PC-3 (cell line): Measurements from ENCODE around the gene NIPAL4. TPM values are rescaled to one million over a fixed set of nuclear protein-coding genes. Genes with fewer than 3 reads are reported as not detected.

Experiments used
- ATAC-seq: fragments of 200-7000 bp; cut with Tn5 transposase; 2 replicates; pipeline ENCODE4 v1.9.1; 2020; ENCODE audit warnings: mild to moderate bottlenecking, moderate library complexity
- BruUV-seq: library from RNA; stranded (reverse); fragments of 400-500 nt; replicated peaks from 2 replicates; lab custom pipeline; 2021; lab: Mats Ljungman, UMichigan
- CTCF ChIA-PET: fragments of 300-600 bp; sonication (Branson Sonifier 250); formaldehyde crosslinking; loops from one replicate; lab custom pipeline; 2022; ENCODE audit warnings: antibody characterized with exemption; lab: Charles Lee
- POLR2A ChIA-PET: fragments of 300-600 bp; sonication (Branson Sonifier 250); formaldehyde crosslinking; loops from one replicate; lab custom pipeline; 2022; ENCODE audit warnings: antibody characterized with exemption; ENCODE audit not compliant: unreplicated experiment; lab: Charles Lee
- DNase-seq: peaks from one replicate; pipeline ENCODE4 v3.0.0-alpha.2; 2015
- H2AFZ ChIP-seq: fragments of 300-600 bp; sonication (generic); 2 replicates; pipeline ENCODE4 v1.6.0; 2016; ENCODE audit warnings: antibody characterized with exemption, low read length
- H3F3A ChIP-seq: fragments of 300-600 bp; sonication (generic); one replicate; pipeline ENCODE4 v1.6.0; 2017; ENCODE audit warnings: antibody characterized with exemption, low read length, control low read depth, mild to moderate bottlenecking; ENCODE audit not compliant: unreplicated experiment
- H3K27ac ChIP-seq: fragments of 300-600 bp; sonication (generic); 2 replicates; pipeline ENCODE4 v1.5.1; 2016; ENCODE audit warnings: mild to moderate bottlenecking, low read length
- H3K27me3 ChIP-seq: fragments of 300-600 bp; sonication (generic); 2 replicates; pipeline ENCODE4 v1.6.1; 2016; ENCODE audit warnings: low read length, mixed read lengths
- H3K36me3 ChIP-seq: fragments of 300-600 bp; sonication (generic); 2 replicates; pipeline ENCODE4 v1.6.1; 2016; ENCODE audit warnings: low read depth, mixed run types, low read length, mixed read lengths
- H3K4me1 ChIP-seq: fragments of 300-600 bp; sonication (generic); 2 replicates; pipeline ENCODE4 v1.5.1; 2016; ENCODE audit warnings: low read length; ENCODE audit not compliant: insufficient read depth
- H3K4me2 ChIP-seq: fragments of 300-600 bp; sonication (generic); 2 replicates; pipeline ENCODE4 v1.6.0; 2016; ENCODE audit warnings: low read length
- H3K4me3 ChIP-seq: fragments of 300-600 bp; sonication (generic); 2 replicates; pipeline ENCODE4 v1.5.1; 2016; ENCODE audit warnings: mild to moderate bottlenecking, low read length, mixed read lengths
- H3K79me2 ChIP-seq: fragments of 300-600 bp; sonication (generic); 2 replicates; pipeline ENCODE4 v1.6.1; 2017; ENCODE audit warnings: low read length, mixed read lengths
- H3K9ac ChIP-seq: fragments of 300-600 bp; sonication (generic); 2 replicates; pipeline ENCODE4 v1.6.0; 2016; ENCODE audit warnings: mild to moderate bottlenecking, low read length
- H3K9me2 ChIP-seq: fragments of 300-600 bp; sonication (generic); replicated peaks from 2 replicates; pipeline ENCODE4 v1.6.1; 2016; ENCODE audit warnings: mixed run types, low read length, mixed read lengths
- H3K9me3 ChIP-seq: fragments of 300-600 bp; sonication (generic); 2 replicates; pipeline ENCODE4 v1.6.1; 2016; ENCODE audit warnings: low read length, mixed read lengths
- H4K20me1 ChIP-seq: fragments of 300-600 bp; sonication (generic); 2 replicates; pipeline ENCODE4 v1.6.1; 2016; ENCODE audit warnings: low read length, mixed read lengths
- EZH2 ChIP-seq: fragments of 300-600 bp; sonication (generic); IDR thresholded peaks from one replicate; pipeline ENCODE4 v1.6.1; 2017; ENCODE audit warnings: antibody characterized with exemption, mild to moderate bottlenecking, low read length; ENCODE audit not compliant: unreplicated experiment
- EZH2phosphoT487 ChIP-seq: fragments of 300-600 bp; sonication (generic); IDR thresholded peaks from 2 replicates; pipeline ENCODE4 v1.6.1; 2018; ENCODE audit warnings: mild to moderate bottlenecking, antibody characterized with exemption, low read length, borderline replicate concordance
- intact Hi-C: fragments of 100-400 bp; cut with micrococcal nuclease; formaldehyde crosslinking; loops from 2 replicates; pipeline ENCODE4 v1.9.0; 2023
- total RNA-seq: library from RNA; depleted of rRNA; stranded (reverse); fragments of >200 nt; gene quantifications from 2 replicates; pipeline ENCODE4 v1.2.3, GENCODE V29; 2014
- TF ChIP-seq, protein P1 (sequence below): fragments of 300-600 bp; sonication (generic); conservative IDR thresholded peaks from 2 replicates; pipeline ENCODE4 v1.5.1; 2017; ENCODE audit warnings: antibody characterized with exemption, low read depth, mild to moderate bottlenecking, low read length

NIPAL4 gene
- total RNA-seq, 1 experiment from 2014 or later = 1.8 TPM

DNA sequence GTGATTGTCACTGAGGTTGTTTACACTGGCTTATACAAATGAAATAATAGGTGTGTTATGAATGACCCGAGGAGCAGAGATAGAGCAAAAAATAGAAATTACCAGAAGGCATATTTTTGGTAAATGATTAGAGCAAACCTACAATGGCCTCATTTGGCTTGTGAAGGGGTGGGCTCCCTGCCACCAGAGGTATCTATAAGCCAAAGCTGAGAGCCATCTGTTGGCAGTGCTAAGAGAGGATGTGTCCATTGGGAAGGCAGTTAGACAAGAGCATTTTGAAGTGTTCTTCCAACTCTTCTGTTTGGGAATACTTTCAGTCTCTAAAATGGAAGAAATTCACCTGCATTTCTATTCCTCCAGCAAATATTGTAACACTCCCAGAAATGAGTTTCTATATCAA is 10.6 kb downstream of the NIPAL4 start:
- Histone ChIP-seq H3K4me1 (peaks cover 18% of the 10 kb centered on the region), H4K20me1 (no peaks in the 10 kb centered on the region), H3F3A (no peaks in the 10 kb centered on the region), H3K27ac (0 out of 2 replicates have a peak overlapping the region, but pooled peaks have one; percentile 50), H3K79me2 (no peaks in the 10 kb centered on the region), H2AFZ (no peak overlapping the region), H3K36me3 (no peaks in the 10 kb centered on the region), H3K27me3 (no peaks in the 10 kb centered on the region), H3K9me3 (no peaks in the 10 kb centered on the region), H3K4me3 (no peak overlapping the region), H3K4me2 (peak overlapping the region; percentile 36; the same call in 1 of the 2 replicates), H3K9ac (no peak overlapping the region), H3K9me2 (no peaks in the 10 kb centered on the region)
- TF ChIP-seq, protein P1, sequence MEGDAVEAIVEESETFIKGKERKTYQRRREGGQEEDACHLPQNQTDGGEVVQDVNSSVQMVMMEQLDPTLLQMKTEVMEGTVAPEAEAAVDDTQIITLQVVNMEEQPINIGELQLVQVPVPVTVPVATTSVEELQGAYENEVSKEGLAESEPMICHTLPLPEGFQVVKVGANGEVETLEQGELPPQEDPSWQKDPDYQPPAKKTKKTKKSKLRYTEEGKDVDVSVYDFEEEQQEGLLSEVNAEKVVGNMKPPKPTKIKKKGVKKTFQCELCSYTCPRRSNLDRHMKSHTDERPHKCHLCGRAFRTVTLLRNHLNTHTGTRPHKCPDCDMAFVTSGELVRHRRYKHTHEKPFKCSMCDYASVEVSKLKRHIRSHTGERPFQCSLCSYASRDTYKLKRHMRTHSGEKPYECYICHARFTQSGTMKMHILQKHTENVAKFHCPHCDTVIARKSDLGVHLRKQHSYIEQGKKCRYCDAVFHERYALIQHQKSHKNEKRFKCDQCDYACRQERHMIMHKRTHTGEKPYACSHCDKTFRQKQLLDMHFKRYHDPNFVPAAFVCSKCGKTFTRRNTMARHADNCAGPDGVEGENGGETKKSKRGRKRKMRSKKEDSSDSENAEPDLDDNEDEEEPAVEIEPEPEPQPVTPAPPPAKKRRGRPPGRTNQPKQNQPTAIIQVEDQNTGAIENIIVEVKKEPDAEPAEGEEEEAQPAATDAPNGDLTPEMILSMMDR = 0 out of 2 replicates have a peak, but pooled peaks have one; percentile 15
- TF ChIP-seq EZH2 = no peak
- no TSS peak for BruUV-seq
- ATAC-seq (no peak), DNase-seq (no peak)
- CTCF ChIA-PET = interaction anchor here (0.7 to 3.1 kb wide), 3 partner anchors 38 to 144 kb away, joined by 3 to 32 read pairs (median 3); no protein-coding TSS in a partner anchor
- POLR2A ChIA-PET = no interaction called here
- intact Hi-C loops = loop anchor here (1.0 kb wide), 1 partner anchor 39 kb away; no protein-coding TSS in a partner anchor

DNA sequence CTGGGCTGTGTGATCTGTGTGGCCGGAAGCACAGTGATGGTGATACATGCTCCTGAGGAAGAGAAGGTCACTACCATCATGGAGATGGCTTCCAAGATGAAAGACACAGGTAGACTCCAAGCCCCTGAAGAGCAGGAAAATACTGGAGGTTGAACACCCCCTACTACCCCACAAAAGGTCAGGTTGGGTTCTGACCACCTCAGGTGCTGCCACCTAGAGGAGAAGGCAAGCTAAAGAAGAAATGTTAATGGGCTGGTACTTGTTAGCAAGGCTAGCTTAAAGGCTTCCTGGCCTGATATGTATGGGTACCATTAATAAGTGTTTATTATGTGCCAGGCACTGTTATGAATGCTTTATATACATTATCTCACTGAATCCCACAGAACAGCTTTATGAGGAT is 11.7 kb downstream of the NIPAL4 start:
- no peaks in the 10 kb centered on the region for H3K27me3 ChIP-seq
- H3K4me1 ChIP-seq = peaks cover 18% of the 10 kb centered on the region
- POLR2A ChIA-PET = interaction anchor here (1.0 kb wide), 1 partner anchor 93 kb away, joined by 6 read pairs; no protein-coding TSS in a partner anchor
- CTCF ChIA-PET = interaction anchor here (0.5 to 3.1 kb wide), 16 partner anchors 8 to 277 kb away, joined by 3 to 32 read pairs (median 5); partner anchors contain the start of gene NIPAL4
- no peak overlapping the region for H3K4me2 ChIP-seq
- H3K9ac ChIP-seq = no peak overlapping the region
- peak; percentile 37 for ATAC-seq
- no peak overlapping the region for H3K4me3 ChIP-seq
- intact Hi-C loops = no loop called here
- peaks cover 3% of the 10 kb centered on the region; the same call in 1 of the 2 replicates for H3K36me3 ChIP-seq
- H3K9me3 ChIP-seq = no peaks in the 10 kb centered on the region
- H2AFZ ChIP-seq = no peak overlapping the region
- H3F3A ChIP-seq = no peaks in the 10 kb centered on the region
- DNase-seq = peak; percentile 72
- H3K79me2 ChIP-seq = no peaks in the 10 kb centered on the region
- H3K9me2 ChIP-seq = no peaks in the 10 kb centered on the region
- H4K20me1 ChIP-seq = no peaks in the 10 kb centered on the region
- H3K27ac ChIP-seq = no peak overlapping the region
- TF ChIP-seq EZH2 (no peak), EZH2phosphoT487 (no peak)
- TF ChIP-seq, protein P1 = peak; percentile 97
- no TSS peak for BruUV-seq
